GM18907 (cell line): ENCODE data around the gene DTNA.

Experiments used
- ATAC-seq: cut with Tn5 transposase; IDR thresholded peaks from one replicate; pipeline ENCODE4 v1.9.1; 2021; ENCODE audit warnings: mild to moderate bottlenecking, moderate library complexity; ENCODE audit not compliant: unreplicated experiment

Gene DTNA

GRCh38 chr18:34767601-34768027, 57.5 kb downstream of the DTNA start:
- ATAC-seq = no peak

- no peak for ATAC-seq
Observed at GRCh38 chr18:34771958-34772357, 61.9 kb downstream of the DTNA start.

GRCh38 chr18:34772887-34773286, 62.8 kb downstream of the DTNA start:
- ATAC-seq = no peak

GRCh38 chr18:34773378-34773777, 63.3 kb downstream of the DTNA start:
- ATAC-seq = no peak

GRCh38 chr18:34773961-34774766, 64.1 kb downstream of the DTNA start:
- ATAC-seq = no peak

- no peak for ATAC-seq
Observed at GRCh38 chr18:34775461-34775860, 65.4 kb downstream of the DTNA start.

GRCh38 chr18:34779112-34779511, 69.0 kb downstream of the DTNA start:
- ATAC-seq = no peak

- ATAC-seq = no peak
Observed at GRCh38 chr18:34780856-34781255, 70.8 kb downstream of the DTNA start.

GRCh38 chr18:34783501-34783900, 73.4 kb downstream of the DTNA start:
- ATAC-seq = no peak

- ATAC-seq = no peak
Observed at GRCh38 chr18:34786162-34786741, 76.2 kb downstream of the DTNA start.

- peak; percentile 74 for ATAC-seq
Observed at GRCh38 chr18:34787931-34788532, 77.9 kb downstream of the DTNA start.

- ATAC-seq = no peak
Observed at GRCh38 chr18:34789768-34790344, 79.8 kb downstream of the DTNA start.

- no peak for ATAC-seq
Observed at GRCh38 chr18:34794348-34794747, 84.2 kb downstream of the DTNA start.

GRCh38 chr18:34795070-34795732, 85.1 kb downstream of the DTNA start:
- ATAC-seq = no peak

GRCh38 chr18:34796035-34796657, 86.0 kb downstream of the DTNA start:
- no peak for ATAC-seq

GRCh38 chr18:34799291-34799690, 89.2 kb downstream of the DTNA start:
- ATAC-seq = no peak

GRCh38 chr18:34800381-34800780, 90.3 kb downstream of the DTNA start:
- ATAC-seq = no peak

GRCh38 chr18:34801774-34802173, 91.7 kb downstream of the DTNA start:
- no peak for ATAC-seq

GRCh38 chr18:34802959-34803358, 92.9 kb downstream of the DTNA start:
- no peak for ATAC-seq

GRCh38 chr18:34803877-34804400, 93.8 kb downstream of the DTNA start:
- no peak for ATAC-seq
